Activated naive CD4-positive, alpha-beta T cell treated with anti-CD3 and anti-CD28 coated beads, Interleukin-2, amount 10 ng/mL, durations not matched to agents 7 days and 5 days (primary cell): ENCODE data around the gene BTBD2.

Experiments
- CTCF ChIA-PET: fragments of 350-600 bp; sonication (Branson Sonifier 250); formaldehyde crosslinking; loops from one replicate; lab custom pipeline; 2021; ENCODE audit warnings: antibody characterized with exemption; lab: Charles Lee
- DNase-seq: peaks from one replicate; pipeline ENCODE4 v3.0.0-alpha.2; 2020
- H3K27ac Mint-ChIP-seq: one replicate; pipeline ENCODE4 v1.8.0; 2021; ENCODE audit warnings: mild to moderate bottlenecking, moderate library complexity, mixed read lengths
- H3K27me3 Mint-ChIP-seq: one replicate; pipeline ENCODE4 v1.8.0; 2021; ENCODE audit warnings: mild to moderate bottlenecking, mixed read lengths
- H3K36me3 Mint-ChIP-seq: one replicate; pipeline ENCODE4 v1.8.0; 2021; ENCODE audit warnings: mixed read lengths
- H3K4me1 Mint-ChIP-seq: one replicate; pipeline ENCODE4 v1.8.0; 2021; ENCODE audit warnings: mixed read lengths
- H3K4me3 Mint-ChIP-seq: one replicate; pipeline ENCODE4 v1.8.0; 2021; ENCODE audit warnings: mild to moderate bottlenecking, moderate library complexity, mixed read lengths
- H3K9me3 Mint-ChIP-seq: one replicate; pipeline ENCODE4 v1.8.0; 2021; ENCODE audit warnings: mixed read lengths

Gene BTBD2

GRCh38 chr19:1952635-1953034 is 62.9 kb downstream of the BTBD2 start:
- CTCF ChIA-PET: interaction anchor here (1.4 kb wide), 1 partner anchor 23 kb away, joined by 3 read pairs; no protein-coding TSS in a partner anchor
- Mint-ChIP-seq H3K4me1 (peaks cover 21% of the 10 kb centered on the region), H3K9me3 (no peaks in the 10 kb centered on the region), H3K27me3 (no peaks in the 10 kb centered on the region), H3K4me3 (no peak overlapping the region), H3K36me3 (peaks cover 27% of the 10 kb centered on the region), H3K27ac (no peak overlapping the region)
- DNase-seq: no peak

DNA sequence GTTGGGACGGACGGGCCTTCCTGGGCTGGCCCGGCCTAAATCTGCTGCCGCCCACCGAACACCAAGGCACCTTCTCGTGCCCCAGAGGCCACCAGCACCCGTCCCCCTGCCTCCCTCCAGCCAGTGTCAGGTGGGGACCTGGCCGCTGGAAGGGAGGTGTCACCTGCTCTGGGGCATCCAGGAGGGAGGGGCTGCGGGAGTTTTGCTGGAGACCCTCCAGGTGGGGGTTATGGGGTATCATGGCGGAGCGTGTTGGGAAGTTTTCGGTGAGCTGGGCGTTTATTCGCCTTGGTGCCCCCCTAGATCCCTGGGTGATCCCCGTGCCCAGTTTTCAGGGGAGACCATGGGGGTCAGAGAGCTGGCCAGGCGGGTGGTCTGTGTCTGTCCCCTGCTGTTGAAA is 64.9 kb downstream of the BTBD2 start:
- CTCF ChIA-PET: no interaction called here
- Mint-ChIP-seq H3K27me3 (no peaks in the 10 kb centered on the region), H3K4me1 (peaks cover 25% of the 10 kb centered on the region), H3K4me3 (no peak overlapping the region), H3K9me3 (no peaks in the 10 kb centered on the region), H3K36me3 (peaks cover 31% of the 10 kb centered on the region), H3K27ac (no peak overlapping the region)
- no peak for DNase-seq

DNA sequence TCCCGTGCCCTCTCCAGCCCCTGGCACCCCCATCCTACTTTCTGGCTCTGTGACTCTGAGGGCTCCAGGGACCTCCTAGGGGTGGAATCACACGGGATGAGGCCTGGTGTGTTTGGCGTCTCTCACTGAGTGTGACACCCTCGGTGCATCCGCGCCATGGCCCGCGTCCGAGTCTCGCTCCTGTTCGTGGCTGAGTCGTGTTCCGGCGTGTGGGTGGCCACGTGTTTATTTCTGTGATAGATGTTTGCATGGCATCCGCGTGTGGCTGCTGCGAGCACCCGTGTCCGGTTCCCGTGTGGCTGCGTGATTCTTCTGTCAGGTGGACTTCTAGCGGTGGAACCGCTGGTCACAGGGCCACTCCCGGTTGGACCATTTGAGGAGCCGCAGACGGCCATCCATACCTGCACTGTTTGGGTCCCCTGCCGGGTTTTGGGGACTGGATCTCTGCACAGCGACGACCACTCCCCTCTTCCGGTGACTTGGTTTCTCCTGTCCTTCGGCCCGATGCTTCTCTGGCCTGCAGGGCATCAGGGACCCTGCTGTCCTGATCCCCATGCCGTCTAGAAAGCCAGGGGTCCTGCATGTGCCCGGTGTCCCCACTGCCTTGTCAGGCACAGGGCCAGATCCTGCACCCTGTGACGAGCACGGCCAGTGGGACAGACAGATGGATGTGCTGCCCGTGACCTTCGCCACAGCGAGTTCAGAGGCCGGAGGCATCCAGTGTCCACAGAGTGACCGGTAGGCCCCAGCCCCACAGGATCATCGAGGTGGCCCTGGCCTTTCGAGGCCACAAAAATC is 66.0 kb downstream of the BTBD2 start:
- Mint-ChIP-seq H3K27me3 (no peaks in the 10 kb centered on the region), H3K4me3 (no peak overlapping the region), H3K9me3 (no peaks in the 10 kb centered on the region), H3K4me1 (peaks cover 29% of the 10 kb centered on the region), H3K36me3 (peaks cover 31% of the 10 kb centered on the region), H3K27ac (no peak overlapping the region)
- CTCF ChIA-PET: no interaction called here
- DNase-seq: no peak

DNA sequence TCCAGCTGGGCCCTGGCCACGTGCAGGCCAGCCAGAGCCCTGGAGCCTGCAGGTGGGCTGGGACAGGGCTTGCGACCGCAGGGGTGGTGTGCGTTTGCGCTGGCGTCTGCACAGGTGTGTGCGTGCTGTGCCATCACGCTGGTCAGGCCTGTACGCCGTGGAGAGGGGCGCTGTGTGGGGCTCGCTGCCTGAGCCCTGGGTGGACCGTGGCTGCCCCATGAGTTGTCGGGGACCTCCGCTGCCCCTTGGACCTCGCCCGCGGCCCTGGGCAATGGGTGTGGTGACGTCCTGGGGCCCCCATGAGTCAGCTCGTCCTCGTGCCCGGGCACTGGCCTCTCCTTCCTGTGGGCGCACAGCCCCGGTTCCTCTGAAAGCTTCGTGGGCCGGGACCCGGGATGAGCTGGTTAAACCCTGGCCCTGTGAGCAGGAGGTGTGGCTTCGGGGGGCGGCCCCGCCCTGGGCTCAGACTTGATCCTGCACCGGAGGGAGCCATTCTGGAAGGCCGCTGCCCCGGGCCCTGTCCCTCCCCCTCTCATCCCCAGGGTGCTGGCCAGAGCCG is 67.8 kb downstream of the BTBD2 start:
- Mint-ChIP-seq H3K4me3 (no peak overlapping the region), H3K36me3 (peaks cover 37% of the 10 kb centered on the region), H3K4me1 (peaks cover 45% of the 10 kb centered on the region), H3K27ac (no peak overlapping the region), H3K9me3 (no peaks in the 10 kb centered on the region), H3K27me3 (no peaks in the 10 kb centered on the region)
- CTCF ChIA-PET: interaction anchor here (0.5 kb wide), 1 partner anchor 464 kb away, joined by 3 read pairs; no protein-coding TSS in a partner anchor
- DNase-seq: no peak

GRCh38 chr19:1945899-1946298 is 69.6 kb downstream of the BTBD2 start:
- Mint-ChIP-seq H3K9me3 (no peaks in the 10 kb centered on the region), H3K4me3 (no peak overlapping the region), H3K36me3 (peaks cover 29% of the 10 kb centered on the region), H3K27ac (peak overlapping the region; percentile 34), H3K4me1 (peaks cover 43% of the 10 kb centered on the region), H3K27me3 (no peaks in the 10 kb centered on the region)
- CTCF ChIA-PET: interaction anchor here (0.9 to 2.3 kb wide), 7 partner anchors 13 to 106 kb away, joined by 3 to 10 read pairs (median 3); no protein-coding TSS in a partner anchor
- DNase-seq: peak; percentile 57

GRCh38 chr19:1944916-1945561 is 70.5 kb downstream of the BTBD2 start:
- CTCF ChIA-PET: interaction anchor here (0.5 to 2.3 kb wide), 6 partner anchors 15 to 501 kb away, joined by 3 to 10 read pairs (median 3); no protein-coding TSS in a partner anchor
- DNase-seq: no peak
- peaks cover 40% of the 10 kb centered on the region for H3K4me1 Mint-ChIP-seq
- peak overlapping the region; percentile 26 for H3K4me3 Mint-ChIP-seq
- peaks cover 6% of the 10 kb centered on the region for H3K27me3 Mint-ChIP-seq
- H3K36me3 Mint-ChIP-seq: peaks cover 26% of the 10 kb centered on the region
- H3K9me3 Mint-ChIP-seq: no peaks in the 10 kb centered on the region
- peak overlapping the region; percentile 64 for H3K27ac Mint-ChIP-seq

GRCh38 chr19:1944088-1944915 is 71.2 kb downstream of the BTBD2 start:
- Mint-ChIP-seq H3K4me1 (peaks cover 44% of the 10 kb centered on the region), H3K27me3 (peaks cover 6% of the 10 kb centered on the region), H3K9me3 (no peaks in the 10 kb centered on the region), H3K4me3 (peak overlapping the region; percentile 97), H3K27ac (peak overlapping the region; percentile 64), H3K36me3 (peaks cover 25% of the 10 kb centered on the region)
- no peak for DNase-seq
- CTCF ChIA-PET: interaction anchor here (0.5 kb wide), 1 partner anchor 500 kb away, joined by 3 read pairs; no protein-coding TSS in a partner anchor

DNA sequence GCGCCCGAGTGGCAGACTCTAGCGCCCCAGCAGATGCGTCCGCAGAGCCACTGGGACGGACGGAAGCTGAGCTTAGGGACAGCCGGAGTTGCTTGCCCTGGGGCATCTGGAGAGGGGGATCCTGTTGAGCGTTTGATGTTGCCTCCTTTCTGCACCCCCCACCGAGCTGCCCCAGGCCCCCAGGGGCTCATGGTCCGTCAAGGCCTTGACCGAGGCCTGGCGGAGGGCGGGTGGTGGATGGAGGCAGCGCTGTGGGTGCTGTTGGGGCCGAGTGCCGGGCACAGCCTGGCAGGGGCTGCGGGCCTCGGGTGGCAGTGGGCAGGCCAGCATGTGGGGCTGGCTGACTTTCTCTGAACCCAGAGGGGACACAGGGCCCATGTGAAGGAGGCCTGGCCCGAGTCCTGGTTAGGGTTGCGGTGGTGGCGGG is 71.8 kb downstream of the BTBD2 start:
- Mint-ChIP-seq H3K27ac (peak overlapping the region; percentile 96), H3K4me3 (peak overlapping the region; percentile 97)
- CTCF ChIA-PET: no interaction called here

DNA sequence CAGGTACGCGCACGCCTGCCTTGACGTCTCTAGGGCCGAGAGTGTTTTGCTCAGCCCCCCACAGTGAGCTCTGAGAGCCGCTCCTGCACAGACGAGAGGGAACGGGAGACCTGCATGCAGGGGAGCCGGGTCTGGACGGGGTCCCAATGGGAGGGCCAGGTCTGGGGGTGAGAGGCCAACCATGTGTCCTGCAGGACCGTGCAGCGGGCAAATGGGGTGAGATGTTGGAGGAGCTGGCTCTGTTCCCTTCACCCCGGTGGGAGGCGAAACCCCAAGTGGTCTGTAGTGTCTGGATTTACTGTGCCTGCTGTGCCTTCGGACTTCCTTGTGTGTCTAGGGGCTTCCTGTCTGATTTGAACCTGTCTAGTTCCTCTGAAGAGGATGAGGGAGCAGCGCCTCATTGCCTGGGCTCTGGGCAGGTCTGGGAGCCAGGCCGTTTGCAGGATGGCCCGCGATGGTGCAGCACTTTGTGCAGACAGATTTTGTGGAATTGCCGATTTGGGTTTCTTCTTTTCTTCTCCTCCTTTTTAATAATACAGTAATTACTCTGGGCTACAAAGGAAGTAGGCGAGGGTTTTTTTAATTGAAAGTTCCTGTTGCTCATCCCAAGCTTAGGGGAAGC is 72.5 kb downstream of the BTBD2 start:
- CTCF ChIA-PET: interaction anchor here (0.6 to 1.5 kb wide), 4 partner anchors 13 to 78 kb away, joined by 3 to 6 read pairs (median 6); no protein-coding TSS in a partner anchor
- Mint-ChIP-seq H3K27me3 (peaks cover 6% of the 10 kb centered on the region), H3K4me1 (peaks cover 39% of the 10 kb centered on the region), H3K4me3 (peak overlapping the region; percentile 97), H3K36me3 (peaks cover 21% of the 10 kb centered on the region), H3K9me3 (no peaks in the 10 kb centered on the region), H3K27ac (peak overlapping the region; percentile 96)
- no peak for DNase-seq

More for the DNA sequence above, 71.8 kb downstream of the BTBD2 start:
- Mint-ChIP-seq H3K27me3 (peaks cover 6% of the 10 kb centered on the region), H3K9me3 (no peaks in the 10 kb centered on the region), H3K36me3 (peaks cover 21% of the 10 kb centered on the region), H3K4me1 (peaks cover 40% of the 10 kb centered on the region)
- no peak for DNase-seq

- Mint-ChIP-seq H3K4me3 (peak overlapping the region; percentile 97), H3K9me3 (no peaks in the 10 kb centered on the region), H3K27me3 (peaks cover 6% of the 10 kb centered on the region), H3K27ac (peak overlapping the region; percentile 96), H3K4me1 (peaks cover 44% of the 10 kb centered on the region), H3K36me3 (peaks cover 22% of the 10 kb centered on the region)
- peak; percentile 89 for DNase-seq
- CTCF ChIA-PET: interaction anchor here (0.6 to 1.5 kb wide), 4 partner anchors 12 to 78 kb away, joined by 3 to 6 read pairs (median 6); no protein-coding TSS in a partner anchor
Observed at GRCh38 chr19:1942078-1942933, 73.2 kb downstream of the BTBD2 start.

GRCh38 chr19:1941146-1942077 is 74.1 kb downstream of the BTBD2 start, which contains the start of gene CSNK1G2:
Gene CSNK1G2 (plus strand): TSS chr19:1941172. CDS start chr19:1969773, 28,601 bp downstream.
- no peaks in the 10 kb centered on the region for H3K9me3 Mint-ChIP-seq
- H3K4me3 Mint-ChIP-seq: peak within 1 kb of the TSS; percentile 97
- peak within 1 kb of the TSS; percentile 96 for H3K27ac Mint-ChIP-seq
- H3K27me3 Mint-ChIP-seq: peaks cover 6% of the 10 kb centered on the region
- DNase-seq: no peak
- CTCF ChIA-PET: interaction anchor here (0.7 kb wide), 1 partner anchor 111 kb away, joined by 3 read pairs; no protein-coding TSS in a partner anchor
- H3K4me1 Mint-ChIP-seq: peaks cover 44% of the 10 kb centered on the region
- H3K36me3 Mint-ChIP-seq: peaks cover 23% of the 10 kb centered on the region
